ENCODE measurements around the gene ANKRD17. TPM values are rescaled to one million over a fixed set of nuclear protein-coding genes. Genes with fewer than 3 reads are reported as not detected.

ANKRD17 gene
- total RNA-seq, 1 donor: 49.9 TPM

DNA sequence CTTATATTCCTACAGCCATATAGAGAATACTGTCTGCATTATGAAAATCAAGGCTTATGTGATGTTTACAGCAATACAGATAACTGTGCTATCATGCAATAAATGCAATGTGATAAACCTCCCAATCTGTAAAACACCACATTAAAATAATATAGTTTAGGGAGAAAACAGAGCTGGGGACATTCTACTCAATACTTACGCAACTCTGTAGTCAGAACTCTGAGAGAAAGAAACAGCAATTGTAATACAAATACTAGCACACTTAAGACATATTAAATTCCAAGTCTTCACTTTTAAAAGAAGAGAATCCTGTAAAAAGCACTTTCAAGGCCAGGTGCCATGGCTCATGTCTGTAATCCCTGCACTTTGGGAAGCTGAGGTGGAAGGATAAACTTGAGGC is 61.4 kb downstream of the ANKRD17 start:
- Histone ChIP-seq H3K9me3 (ENCODE audit: low read depth, low read length) (no peaks in the 10 kb centered on the region), H3K79me2 (ENCODE audit: insufficient read depth, low read length) (peaks cover 97% of the 10 kb centered on the region), H3K27me3 (ENCODE audit: insufficient read depth, low read length) (no peaks in the 10 kb centered on the region), H2AFZ (ENCODE audit: low read length) (no peak overlapping the region), H3K4me1 (ENCODE audit: insufficient read depth, low read length) (peaks cover 15% of the 10 kb centered on the region), H4K20me1 (ENCODE audit: insufficient read depth, low read length) (peaks cover 34% of the 10 kb centered on the region), H3K4me2 (ENCODE audit: insufficient read depth, low read length) (no peak overlapping the region), H3K36me3 (ENCODE audit: insufficient read depth, low read length) (no peaks in the 10 kb centered on the region), H3K4me3 (ENCODE audit: insufficient read depth, low read length) (no peak overlapping the region), H3K27ac (ENCODE audit: low read depth, low read length) (peak overlapping the region; percentile 9)
- TF ChIP-seq, protein P1, sequence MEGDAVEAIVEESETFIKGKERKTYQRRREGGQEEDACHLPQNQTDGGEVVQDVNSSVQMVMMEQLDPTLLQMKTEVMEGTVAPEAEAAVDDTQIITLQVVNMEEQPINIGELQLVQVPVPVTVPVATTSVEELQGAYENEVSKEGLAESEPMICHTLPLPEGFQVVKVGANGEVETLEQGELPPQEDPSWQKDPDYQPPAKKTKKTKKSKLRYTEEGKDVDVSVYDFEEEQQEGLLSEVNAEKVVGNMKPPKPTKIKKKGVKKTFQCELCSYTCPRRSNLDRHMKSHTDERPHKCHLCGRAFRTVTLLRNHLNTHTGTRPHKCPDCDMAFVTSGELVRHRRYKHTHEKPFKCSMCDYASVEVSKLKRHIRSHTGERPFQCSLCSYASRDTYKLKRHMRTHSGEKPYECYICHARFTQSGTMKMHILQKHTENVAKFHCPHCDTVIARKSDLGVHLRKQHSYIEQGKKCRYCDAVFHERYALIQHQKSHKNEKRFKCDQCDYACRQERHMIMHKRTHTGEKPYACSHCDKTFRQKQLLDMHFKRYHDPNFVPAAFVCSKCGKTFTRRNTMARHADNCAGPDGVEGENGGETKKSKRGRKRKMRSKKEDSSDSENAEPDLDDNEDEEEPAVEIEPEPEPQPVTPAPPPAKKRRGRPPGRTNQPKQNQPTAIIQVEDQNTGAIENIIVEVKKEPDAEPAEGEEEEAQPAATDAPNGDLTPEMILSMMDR (IDR thresholded peaks at IDR 0.05; ENCODE audit: extremely low read depth, low read depth, low read length): no peak
- DNase-seq (ENCODE audit: insufficient read length, low spot score, missing footprints): no peak

DNA sequence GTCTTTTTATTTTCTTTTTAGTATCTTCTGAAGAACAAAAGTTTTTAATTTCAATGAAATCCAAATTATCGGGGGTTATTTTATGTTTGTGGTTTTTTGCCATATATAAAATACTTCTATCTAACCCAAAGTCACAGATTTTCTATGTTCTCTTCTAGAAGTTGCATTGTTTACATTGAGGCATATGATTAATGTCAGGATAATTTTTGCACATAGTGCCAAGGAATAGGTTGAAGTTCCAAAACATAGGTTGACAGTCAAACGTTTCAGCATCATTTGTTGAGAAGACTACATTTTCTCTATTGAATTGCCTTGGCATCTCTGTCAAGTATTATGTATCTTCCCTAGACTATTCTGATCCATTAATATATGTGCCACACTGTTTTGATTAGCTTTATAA is 64.5 kb downstream of the ANKRD17 start:
- TF ChIP-seq, protein P1 (IDR thresholded peaks at IDR 0.05; ENCODE audit: extremely low read depth, low read depth, low read length): no peak
- H2AFZ ChIP-seq (ENCODE audit: low read length): no peak overlapping the region
- H3K9me3 ChIP-seq (ENCODE audit: low read depth, low read length): no peaks in the 10 kb centered on the region
- no peaks in the 10 kb centered on the region for H3K27me3 ChIP-seq (ENCODE audit: insufficient read depth, low read length)
- DNase-seq (ENCODE audit: insufficient read length, low spot score, missing footprints): no peak
- no peak overlapping the region for H3K4me2 ChIP-seq (ENCODE audit: insufficient read depth, low read length)
- H3K79me2 ChIP-seq (ENCODE audit: insufficient read depth, low read length): peaks cover 95% of the 10 kb centered on the region
- H3K4me3 ChIP-seq (ENCODE audit: insufficient read depth, low read length): no peak overlapping the region
- no peak overlapping the region for H3K27ac ChIP-seq (ENCODE audit: low read depth, low read length)
- H3K4me1 ChIP-seq (ENCODE audit: insufficient read depth, low read length): peaks cover 11% of the 10 kb centered on the region
- H4K20me1 ChIP-seq (ENCODE audit: insufficient read depth, low read length): peaks cover 22% of the 10 kb centered on the region
- H3K36me3 ChIP-seq (ENCODE audit: insufficient read depth, low read length): no peaks in the 10 kb centered on the region

DNA sequence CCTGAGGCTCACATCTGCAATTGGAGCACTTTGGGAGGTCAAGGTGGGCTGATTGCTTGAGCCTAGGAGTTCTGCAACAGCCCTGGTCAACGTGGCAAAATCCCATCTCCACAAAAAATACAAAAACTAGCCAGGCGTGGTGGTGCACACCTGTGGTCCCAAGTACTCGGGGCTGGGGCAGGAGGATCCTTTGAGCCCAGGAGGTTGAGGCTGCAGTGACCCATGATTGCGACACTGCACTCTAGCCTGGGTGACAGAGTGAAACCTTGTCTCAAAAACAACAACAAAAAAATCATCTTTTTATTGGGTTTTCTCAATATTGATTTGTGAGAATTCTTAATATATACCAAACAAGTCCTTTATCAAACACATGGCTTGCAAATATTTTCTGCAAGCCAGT is 64.9 kb downstream of the ANKRD17 start:
- Histone ChIP-seq H3K4me1 (ENCODE audit: insufficient read depth, low read length) (peaks cover 7% of the 10 kb centered on the region), H3K27me3 (ENCODE audit: insufficient read depth, low read length) (no peaks in the 10 kb centered on the region), H3K36me3 (ENCODE audit: insufficient read depth, low read length) (no peaks in the 10 kb centered on the region), H3K4me3 (ENCODE audit: insufficient read depth, low read length) (no peak overlapping the region), H4K20me1 (ENCODE audit: insufficient read depth, low read length) (peaks cover 21% of the 10 kb centered on the region), H3K4me2 (ENCODE audit: insufficient read depth, low read length) (no peak overlapping the region), H3K9me3 (ENCODE audit: low read depth, low read length) (no peaks in the 10 kb centered on the region), H3K27ac (ENCODE audit: low read depth, low read length) (no peak overlapping the region), H2AFZ (ENCODE audit: low read length) (no peak overlapping the region), H3K79me2 (ENCODE audit: insufficient read depth, low read length) (peaks cover 95% of the 10 kb centered on the region)
- TF ChIP-seq, protein P1 (IDR thresholded peaks at IDR 0.05; ENCODE audit: extremely low read depth, low read depth, low read length): no peak
- DNase-seq (ENCODE audit: insufficient read length, low spot score, missing footprints): no peak

DNA sequence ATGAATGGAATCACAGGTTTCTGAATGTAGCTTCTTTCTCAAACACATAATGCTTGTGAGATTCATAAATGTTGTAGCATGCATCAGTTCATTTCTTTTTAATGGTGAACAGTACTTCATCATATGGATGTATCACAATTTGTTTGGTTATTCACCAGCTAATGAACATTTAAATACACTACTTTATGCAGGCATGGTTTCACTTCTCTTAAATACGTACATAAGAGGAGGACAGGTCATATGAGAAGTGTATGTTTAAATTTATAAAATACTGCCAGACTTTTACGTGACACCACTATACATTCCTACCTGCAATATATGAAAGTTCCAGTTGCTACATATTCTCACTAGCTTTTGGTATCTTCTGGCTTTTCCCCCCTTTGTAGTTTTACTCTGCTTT is 65.4 kb downstream of the ANKRD17 start:
- H3K27ac ChIP-seq (ENCODE audit: low read depth, low read length): no peak overlapping the region
- H3K36me3 ChIP-seq (ENCODE audit: insufficient read depth, low read length): no peaks in the 10 kb centered on the region
- H2AFZ ChIP-seq (ENCODE audit: low read length): no peak overlapping the region
- H3K9me3 ChIP-seq (ENCODE audit: low read depth, low read length): no peaks in the 10 kb centered on the region
- H3K4me2 ChIP-seq (ENCODE audit: insufficient read depth, low read length): no peak overlapping the region
- DNase-seq (ENCODE audit: insufficient read length, low spot score, missing footprints): no peak
- TF ChIP-seq, protein P1 (IDR thresholded peaks at IDR 0.05; ENCODE audit: extremely low read depth, low read depth, low read length): no peak
- peaks cover 2% of the 10 kb centered on the region for H3K4me1 ChIP-seq (ENCODE audit: insufficient read depth, low read length)
- H4K20me1 ChIP-seq (ENCODE audit: insufficient read depth, low read length): peaks cover 21% of the 10 kb centered on the region
- peaks cover 95% of the 10 kb centered on the region for H3K79me2 ChIP-seq (ENCODE audit: insufficient read depth, low read length)
- H3K27me3 ChIP-seq (ENCODE audit: insufficient read depth, low read length): no peaks in the 10 kb centered on the region
- H3K4me3 ChIP-seq (ENCODE audit: insufficient read depth, low read length): no peak overlapping the region

Measured in osteoblast (primary cell).